ENCODE data around the gene ATRIP. TPM values are rescaled to one million over a fixed set of nuclear protein-coding genes. Genes with fewer than 3 reads are reported as not detected.

Gene ATRIP
- total and polyA plus RNA-seq, 2 of the 8 experiments (the other 6 are each of a cell fraction or from before 2014, with no cell fraction given) = 18.5 to 20.2 TPM

GRCh38 chr3:48416546-48416945 lies 30.0 kb upstream of the ATRIP start:
- H3K23me2 ChIP-seq (ENCODE audit: low read depth, low read length) = no peaks in the 10 kb centered on the region
- no peaks in the 10 kb centered on the region for H3K4me1 ChIP-seq (replicated peaks in 1 of 4; ENCODE audit: control insufficient read depth in 3 of 4, insufficient read depth in 4 of 4, low read length in 3 of 4)
- no peak overlapping the region for H2AFZ ChIP-seq (ENCODE audit: low read length)
- H2BK5ac ChIP-seq (ENCODE audit: low read depth, low read length) = no peak overlapping the region
- FAIRE-seq = no peak
- H3K79me1 ChIP-seq (ENCODE audit: low read depth, low read length) = no peaks in the 10 kb centered on the region; the same call in none of the 2 replicates
- H3K4ac ChIP-seq (replicated peaks; ENCODE audit: insufficient read length, low read depth, low read length) = no peak overlapping the region
- H3K4me2 ChIP-seq (ENCODE audit: insufficient read depth in 1 of 2, low read depth in 2 of 2, low read length in 2 of 2) = no peak overlapping the region
- ChIA-PET CTCF (ENCODE audit: partially characterized antibody) (interaction anchor here (0.7 to 4.3 kb wide), 10 partner anchors 7 to 184 kb away, joined by 3 to 47 read pairs (median 11); partner anchors contain the start of gene CCDC51), POLR2A (ENCODE audit: partially characterized antibody) (interaction anchor here (1.0 to 31.5 kb wide), 3 partner anchors 6 to 176 kb away, joined by 3 to 650 read pairs (median 650); partner anchors contain the start of genes PLXNB1 and ZNF589)
- no peak overlapping the region for H2BK20ac ChIP-seq (ENCODE audit: low read length)
- no peak overlapping the region for H4K8ac ChIP-seq (ENCODE audit: extremely low read depth, insufficient read depth, low read length)
- no peak overlapping the region for H2BK12ac ChIP-seq (ENCODE audit: low read depth, low read length)
- no peak overlapping the region for H2BK15ac ChIP-seq (ENCODE audit: low read length)
- no peak for DNase-seq (ENCODE audit: low read depth in 1 of 2, low spot score in 2 of 2)
- no peak overlapping the region for H3K56ac ChIP-seq (replicated peaks; ENCODE audit: insufficient read length, low read depth, low read length)
- H4K5ac ChIP-seq (ENCODE audit: insufficient read length, low read depth, low read length) = no peak overlapping the region
- H4K91ac ChIP-seq (replicated peaks; ENCODE audit: insufficient read length, low read length) = no peak overlapping the region
- H3K27me3 ChIP-seq (replicated peaks in 1 of 4; ENCODE audit: control insufficient read depth in 3 of 4, extremely low read depth in 1 of 4, insufficient read depth in 3 of 4, low read length in 3 of 4) = no peaks in the 10 kb centered on the region
- no peak overlapping the region for H3K23ac ChIP-seq (ENCODE audit: insufficient read length)
- H3K4me3 ChIP-seq (ENCODE audit: extremely low read depth in 1 of 4, insufficient read depth in 2 of 4, low read depth in 3 of 4, low read length in 4 of 4) = no peak overlapping the region
- H2BK120ac ChIP-seq (replicated peaks; ENCODE audit: low read depth, low read length) = no peak overlapping the region
- no peak overlapping the region for H3K18ac ChIP-seq (ENCODE audit: extremely low read depth, low read length)
- H3K27ac ChIP-seq (ENCODE audit: low read depth, low read length) = no peak overlapping the region
- no peaks in the 10 kb centered on the region for H3K9me3 ChIP-seq (ENCODE audit: insufficient read depth in 2 of 2, low read depth in 1 of 2, low read length in 1 of 2)
- H3K14ac ChIP-seq (ENCODE audit: insufficient read length) = no peak overlapping the region
- peaks cover 15 to 50% of the 10 kb centered on the region in 2 experiments for H4K20me1 ChIP-seq (replicated peaks in 1 of 2; ENCODE audit: control insufficient read depth in 1 of 2, insufficient read depth in 2 of 2, low read length in 2 of 2)
- peaks cover 0 to 3% of the 10 kb centered on the region in 2 experiments; a peak in 1 of 4 replicates for H3K79me2 ChIP-seq (ENCODE audit: control insufficient read depth in 1 of 2, insufficient read depth in 2 of 2, low read length in 2 of 2)
- WGBS, 2 experiments (ENCODE audit: extremely low coverage in 1 of 2, insufficient coverage in 1 of 2, insufficient read length in 1 of 2, insufficient replicate concordance in 2 of 2, low coverage in 1 of 2, low lambda C conversion rate in 2 of 2, missing lambda C conversion rate in 1 of 2) = 88% methylated on average over 4 of the region's 4 CpGs; no CpG with 5 or more reads in 1 of the 2 experiments
- H2AK5ac ChIP-seq (ENCODE audit: low read depth, low read length) = no peak overlapping the region
- peaks cover 62 to 79% (median 72%) of the 10 kb centered on the region in 4 experiments for H3K36me3 ChIP-seq (ENCODE audit: control insufficient read depth in 2 of 4, insufficient read depth in 4 of 4, low read length in 3 of 4)
- H3K9ac ChIP-seq (replicated peaks in 1 of 4; ENCODE audit: extremely low read depth in 1 of 4, low read depth in 3 of 4, low read length in 3 of 4) = no peak overlapping the region
- TF ChIP-seq ASH2L (IDR thresholded peaks at IDR 0.05; ENCODE audit: low read length) = no peak
- TF ChIP-seq E2F6 (IDR thresholded peaks at IDR 0.05) = no peak
- no peak for TF ChIP-seq BRCA1 (IDR thresholded peaks at IDR 0.05; ENCODE audit: low read depth, low read length)
- TF ChIP-seq SIX5 (IDR thresholded peaks at IDR 0.05; ENCODE audit: low read depth, low read length) = no peak
- no peak for TF ChIP-seq SIN3A (conservative IDR thresholded peaks at IDR 0.05 in 1 of 2, IDR thresholded peaks at IDR 0.05 in 1 of 2; ENCODE audit: low read depth in 1 of 2, low read length in 2 of 2)
- TF ChIP-seq RXRA (IDR thresholded peaks at IDR 0.05; ENCODE audit: insufficient read depth, low read depth, low read length) = no peak
- no peak for TF ChIP-seq RNF2 (IDR thresholded peaks at IDR 0.05; ENCODE audit: borderline replicate concordance, low read depth, low read length, missing control alignments, poor library complexity, severe bottlenecking)
- no peak for TF ChIP-seq SP1 (IDR thresholded peaks at IDR 0.05; ENCODE audit: low read depth, low read length)
- no peak for TF ChIP-seq SP2 (IDR thresholded peaks at IDR 0.05; ENCODE audit: low read length)
- no peak for TF ChIP-seq PHF8 (conservative IDR thresholded peaks at IDR 0.05; ENCODE audit: low read depth, low read length)
- TF ChIP-seq SAP30 (IDR thresholded peaks at IDR 0.05; ENCODE audit: insufficient read depth, insufficient replicate concordance, low read length) = no peak

Measured in H1 (cell line).